ENCODE measurements around the gene FAM227B. TPM values are rescaled to one million over a fixed set of nuclear protein-coding genes. Genes with fewer than 3 reads are reported as not detected.

The FAM227B gene
- total and polyA plus RNA-seq, 2 of the 13 experiments (the other 11 are each of a cell fraction or from before 2014, with no cell fraction given), result 1.9 to 2.6 TPM

- Histone ChIP-seq H4K20me1 (ENCODE audit: insufficient read depth, low read length) (no peaks in the 10 kb centered on the region), H3K36me3 (replicated peaks in 1 of 2; ENCODE audit: control insufficient read depth in 1 of 2, insufficient read depth in 2 of 2, low read length in 2 of 2) (no peaks in the 10 kb centered on the region), H3K9me3 (ENCODE audit: low read length) (no peaks in the 10 kb centered on the region), H3K4me2 (ENCODE audit: low read depth, low read length) (no peak overlapping the region), H3K9ac (ENCODE audit: insufficient read depth, low read depth, low read length) (no peak overlapping the region), H3K4me1 (ENCODE audit: insufficient read depth, low read length) (no peaks in the 10 kb centered on the region), H3K4me3 (replicated peaks in 1 of 3; ENCODE audit: insufficient read depth in 1 of 3, low read depth in 2 of 3, low read length in 3 of 3) (no peak overlapping the region), H3K27ac (ENCODE audit: extremely low read length, insufficient read depth, low read length) (no peak overlapping the region), H2AFZ (ENCODE audit: low read length) (no peak overlapping the region), H3K79me2 (ENCODE audit: insufficient read depth, low read length) (no peaks in the 10 kb centered on the region), H3K27me3 (ENCODE audit: control insufficient read depth in 1 of 2, insufficient read depth in 2 of 2, low read length in 2 of 2) (no peaks in the 10 kb centered on the region; a peak in 1 of 5 replicates)
- BruUV-seq (replicated peaks), result no TSS peak
- whole genome bisulfite sequencing (ENCODE audit: low lambda C conversion rate), result 0% methylated on average over 1 of the region's 1 CpG
- intact Hi-C loops (cut with micrococcal nuclease; ENCODE audit: unreplicated experiment) (no loop called here), in situ Hi-C loops (cut with HindIII; ENCODE audit: extremely low pct_ligation_motif_present, low pct_unique_long_range_greater_than_20kb) (no loop called here)
- CTCF ChIA-PET (ENCODE audit: low intra/inter-chr PET ratio, low total read pairs), result no interaction called here
- FAIRE-seq (no peak), DNase-seq (ENCODE audit: low spot score) (no peak), ATAC-seq (no peak)
- TF ChIP-seq, protein P1, sequence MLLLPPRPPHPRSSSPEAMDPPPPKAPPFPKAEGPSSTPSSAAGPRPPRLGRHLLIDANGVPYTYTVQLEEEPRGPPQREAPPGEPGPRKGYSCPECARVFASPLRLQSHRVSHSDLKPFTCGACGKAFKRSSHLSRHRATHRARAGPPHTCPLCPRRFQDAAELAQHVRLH (CRISPR knock-in tag; IDR thresholded peaks at IDR 0.05; ENCODE audit: borderline replicate concordance, low read depth), result no peak
- TF ChIP-seq ZBTB10 (CRISPR knock-in tag; IDR thresholded peaks at IDR 0.05; ENCODE audit: borderline replicate concordance), result no peak
- POLR2A ChIA-PET, result no interaction called here
These were observed 44.1 kb upstream of the FAM227B start for GRCh38 chr15:49664716-49665115.

DNA sequence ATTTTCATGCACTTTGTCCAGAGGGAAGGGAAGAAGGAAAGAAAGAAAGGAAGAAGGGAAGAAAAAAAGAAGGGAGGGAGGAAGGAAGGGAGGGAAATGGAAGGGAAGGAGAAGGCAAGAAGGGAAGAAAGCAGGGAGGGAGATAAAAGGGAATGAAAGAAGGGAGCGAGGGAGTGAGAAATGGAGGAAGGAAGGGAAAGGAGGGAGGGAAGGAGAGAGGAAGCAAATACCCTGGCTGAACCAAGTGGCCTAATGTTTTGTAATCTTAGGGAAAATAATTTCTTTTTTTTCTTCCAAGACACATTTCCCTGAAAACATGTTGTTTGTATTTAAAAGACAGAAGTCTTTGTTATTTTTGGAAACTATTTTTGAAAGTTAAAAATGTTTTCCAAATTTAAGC lies 36.1 kb upstream of the FAM227B start:
- 7% methylated on average over 1 of the region's 1 CpG for WGBS (ENCODE audit: low lambda C conversion rate)
- H3K9me3 ChIP-seq (ENCODE audit: low read length), result peaks cover 15% of the 10 kb centered on the region
- ATAC-seq, result no peak
- H3K27ac ChIP-seq (ENCODE audit: extremely low read length, insufficient read depth, low read length), result no peak overlapping the region
- H3K9ac ChIP-seq (ENCODE audit: insufficient read depth, low read depth, low read length), result no peak overlapping the region
- H3K4me2 ChIP-seq (ENCODE audit: low read depth, low read length), result no peak overlapping the region
- FAIRE-seq, result no peak
- intact Hi-C loops (cut with micrococcal nuclease; ENCODE audit: unreplicated experiment) (no loop called here), in situ Hi-C loops (cut with HindIII; ENCODE audit: extremely low pct_ligation_motif_present, low pct_unique_long_range_greater_than_20kb) (no loop called here)
- CTCF ChIA-PET (ENCODE audit: low intra/inter-chr PET ratio, low total read pairs), result no interaction called here
- DNase-seq (ENCODE audit: low spot score), result no peak
- no peaks in the 10 kb centered on the region for H3K79me2 ChIP-seq (ENCODE audit: insufficient read depth, low read length)
- TF ChIP-seq TAF1 (CRISPR knock-in tag; IDR thresholded peaks at IDR 0.05) (no peak), ADNP (CRISPR knock-in tag; IDR thresholded peaks at IDR 0.05) (no peak), HNRNPK (IDR thresholded peaks at IDR 0.05; ENCODE audit: low read depth, low read length, poor library complexity, severe bottlenecking) (peak; percentile 52), SP1 (IDR thresholded peaks at IDR 0.05) (no peak), SP1 (CRISPR knock-in tag; IDR thresholded peaks at IDR 0.05) (no peak), REL (CRISPR knock-in tag; conservative IDR thresholded peaks at IDR 0.05) (no peak), RBFOX2 (IDR thresholded peaks at IDR 0.05; ENCODE audit: low read depth, low read length) (no peak), ZSCAN31 (CRISPR knock-in tag; IDR thresholded peaks at IDR 0.05; ENCODE audit: low read depth) (no peak)
- TF ChIP-seq, protein P2, sequence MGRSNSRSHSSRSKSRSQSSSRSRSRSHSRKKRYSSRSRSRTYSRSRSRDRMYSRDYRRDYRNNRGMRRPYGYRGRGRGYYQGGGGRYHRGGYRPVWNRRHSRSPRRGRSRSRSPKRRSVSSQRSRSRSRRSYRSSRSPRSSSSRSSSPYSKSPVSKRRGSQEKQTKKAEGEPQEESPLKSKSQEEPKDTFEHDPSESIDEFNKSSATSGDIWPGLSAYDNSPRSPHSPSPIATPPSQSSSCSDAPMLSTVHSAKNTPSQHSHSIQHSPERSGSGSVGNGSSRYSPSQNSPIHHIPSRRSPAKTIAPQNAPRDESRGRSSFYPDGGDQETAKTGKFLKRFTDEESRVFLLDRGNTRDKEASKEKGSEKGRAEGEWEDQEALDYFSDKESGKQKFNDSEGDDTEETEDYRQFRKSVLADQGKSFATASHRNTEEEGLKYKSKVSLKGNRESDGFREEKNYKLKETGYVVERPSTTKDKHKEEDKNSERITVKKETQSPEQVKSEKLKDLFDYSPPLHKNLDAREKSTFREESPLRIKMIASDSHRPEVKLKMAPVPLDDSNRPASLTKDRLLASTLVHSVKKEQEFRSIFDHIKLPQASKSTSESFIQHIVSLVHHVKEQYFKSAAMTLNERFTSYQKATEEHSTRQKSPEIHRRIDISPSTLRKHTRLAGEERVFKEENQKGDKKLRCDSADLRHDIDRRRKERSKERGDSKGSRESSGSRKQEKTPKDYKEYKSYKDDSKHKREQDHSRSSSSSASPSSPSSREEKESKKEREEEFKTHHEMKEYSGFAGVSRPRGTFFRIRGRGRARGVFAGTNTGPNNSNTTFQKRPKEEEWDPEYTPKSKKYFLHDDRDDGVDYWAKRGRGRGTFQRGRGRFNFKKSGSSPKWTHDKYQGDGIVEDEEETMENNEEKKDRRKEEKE (IDR thresholded peaks at IDR 0.05), result no peak
- H3K27me3 ChIP-seq (ENCODE audit: control insufficient read depth in 1 of 2, insufficient read depth in 2 of 2, low read length in 2 of 2), result no peaks in the 10 kb centered on the region
- H3K36me3 ChIP-seq (replicated peaks in 1 of 2; ENCODE audit: control insufficient read depth in 1 of 2, insufficient read depth in 2 of 2, low read length in 2 of 2), result no peaks in the 10 kb centered on the region
- no peak overlapping the region for H2AFZ ChIP-seq (ENCODE audit: low read length)
- no peak overlapping the region for H3K4me3 ChIP-seq (replicated peaks in 1 of 3; ENCODE audit: insufficient read depth in 1 of 3, low read depth in 2 of 3, low read length in 3 of 3)
- POLR2A ChIA-PET, result no interaction called here
- H4K20me1 ChIP-seq (ENCODE audit: insufficient read depth, low read length), result no peaks in the 10 kb centered on the region
- no peaks in the 10 kb centered on the region for H3K4me1 ChIP-seq (ENCODE audit: insufficient read depth, low read length)
- no TSS peak for BruUV-seq (replicated peaks)

Measured in HepG2 (cell line).